Left ventricle myocardium inferior (tissue), 1 donor: ENCODE measurements around the gene PEMT. TPM values are rescaled to one million over a fixed set of nuclear protein-coding genes. Genes with fewer than 3 reads are reported as not detected.

Experiments used
- DNase-seq: peaks from one replicate; pipeline ENCODE4 v3.0.0-alpha.2; 2020
- H3K27ac ChIP-seq: fragments of 200-600 bp; replicated peaks from 2 replicates; pipeline ENCODE4 v1.8.0; 2021
- H3K27me3 ChIP-seq: fragments of 200-600 bp; 2 replicates; pipeline ENCODE4 v1.8.0; 2021; ENCODE audit warnings: low read depth
- H3K36me3 ChIP-seq: fragments of 200-600 bp; 2 replicates; pipeline ENCODE4 v1.8.0; 2021
- H3K4me1 ChIP-seq: fragments of 200-600 bp; 2 replicates; pipeline ENCODE4 v1.8.0; 2021
- H3K4me3 ChIP-seq: fragments of 200-600 bp; 2 replicates; pipeline ENCODE4 v1.8.0; 2021; ENCODE audit warnings: mild to moderate bottlenecking, moderate library complexity
- H3K9me3 ChIP-seq: fragments of 200-600 bp; replicated peaks from 2 replicates; pipeline ENCODE4 v1.8.0; 2021
- intact Hi-C: fragments of 100-400 bp; cut with micrococcal nuclease; formaldehyde crosslinking; loops from one replicate; pipeline ENCODE4 v1.11.0; 2022
- total RNA-seq: library from RNA; stranded (reverse); fragmentation: NEBNext Ultra II Directional; extraction: Animal tissue kit (Norgen Biotek cat#: 25700); gene quantifications from one replicate; pipeline ENCODE4 v1.2.1, GENCODE V29; 2021
- TF ChIP-seq, protein P1 (sequence below): fragments of 200-600 bp; IDR thresholded peaks from 2 replicates; pipeline ENCODE4 v1.8.0; 2021; ENCODE audit warnings: antibody characterized with exemption, mild to moderate bottlenecking, borderline replicate concordance
- donor health status: DM: no; HTN: yes; CAD: no; lungs with severe emphysema.

Gene PEMT
- total RNA-seq, 1 donor from 2014 or later, result 18.8 TPM

DNA sequence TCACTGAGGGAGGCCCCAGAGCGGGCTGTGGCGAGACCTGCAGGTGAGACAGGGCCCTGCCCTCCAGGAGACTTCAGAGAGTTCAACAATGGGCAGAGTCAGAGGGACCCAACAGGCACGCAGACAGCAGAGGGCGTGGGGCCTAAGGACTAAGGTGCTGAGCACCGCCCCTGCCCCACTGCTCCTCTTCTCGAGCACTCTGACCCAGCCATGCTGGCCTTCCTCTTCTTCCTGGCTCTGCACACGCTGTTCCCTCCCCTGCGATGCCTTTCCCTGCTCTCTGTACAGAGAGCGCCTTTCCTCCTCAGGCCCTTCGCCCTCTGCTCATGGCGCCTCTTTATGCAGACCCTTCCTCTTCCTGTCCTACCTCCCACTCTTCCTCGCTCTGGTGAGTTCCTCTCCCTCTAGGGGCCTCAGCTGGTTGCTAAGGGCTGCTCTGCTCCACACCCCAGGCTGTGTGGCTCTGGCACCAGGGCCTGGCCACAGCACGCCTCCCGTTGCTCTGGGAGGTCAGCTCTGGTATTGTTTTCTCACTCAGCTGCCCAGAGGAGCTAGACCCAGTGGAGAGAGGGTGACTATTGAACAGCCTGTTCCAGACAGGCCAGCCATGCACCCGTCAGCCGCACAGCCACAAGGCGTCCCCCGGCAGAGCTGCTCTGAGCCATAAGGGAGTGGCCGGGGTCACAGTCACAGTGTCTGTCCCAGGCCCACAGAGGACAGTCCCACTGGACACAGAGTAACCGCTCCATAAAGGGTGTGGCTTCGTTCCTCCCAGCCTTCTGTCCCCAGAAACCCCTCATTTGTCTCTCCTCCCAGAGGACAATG is 81.7 kb downstream of the PEMT start:
- Histone ChIP-seq H3K9me3 (no peaks in the 10 kb centered on the region), H3K27me3 (no peaks in the 10 kb centered on the region), H3K36me3 (no peaks in the 10 kb centered on the region), H3K4me1 (peaks cover 18% of the 10 kb centered on the region), H3K27ac (no peak overlapping the region), H3K4me3 (no peak overlapping the region)
- TF ChIP-seq, protein P1, sequence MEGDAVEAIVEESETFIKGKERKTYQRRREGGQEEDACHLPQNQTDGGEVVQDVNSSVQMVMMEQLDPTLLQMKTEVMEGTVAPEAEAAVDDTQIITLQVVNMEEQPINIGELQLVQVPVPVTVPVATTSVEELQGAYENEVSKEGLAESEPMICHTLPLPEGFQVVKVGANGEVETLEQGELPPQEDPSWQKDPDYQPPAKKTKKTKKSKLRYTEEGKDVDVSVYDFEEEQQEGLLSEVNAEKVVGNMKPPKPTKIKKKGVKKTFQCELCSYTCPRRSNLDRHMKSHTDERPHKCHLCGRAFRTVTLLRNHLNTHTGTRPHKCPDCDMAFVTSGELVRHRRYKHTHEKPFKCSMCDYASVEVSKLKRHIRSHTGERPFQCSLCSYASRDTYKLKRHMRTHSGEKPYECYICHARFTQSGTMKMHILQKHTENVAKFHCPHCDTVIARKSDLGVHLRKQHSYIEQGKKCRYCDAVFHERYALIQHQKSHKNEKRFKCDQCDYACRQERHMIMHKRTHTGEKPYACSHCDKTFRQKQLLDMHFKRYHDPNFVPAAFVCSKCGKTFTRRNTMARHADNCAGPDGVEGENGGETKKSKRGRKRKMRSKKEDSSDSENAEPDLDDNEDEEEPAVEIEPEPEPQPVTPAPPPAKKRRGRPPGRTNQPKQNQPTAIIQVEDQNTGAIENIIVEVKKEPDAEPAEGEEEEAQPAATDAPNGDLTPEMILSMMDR, result no peak
- intact Hi-C loops, result loop anchor here (10.0 kb wide), 1 partner anchor 55 kb away; no protein-coding TSS in a partner anchor
- peak; percentile 12 for DNase-seq

DNA sequence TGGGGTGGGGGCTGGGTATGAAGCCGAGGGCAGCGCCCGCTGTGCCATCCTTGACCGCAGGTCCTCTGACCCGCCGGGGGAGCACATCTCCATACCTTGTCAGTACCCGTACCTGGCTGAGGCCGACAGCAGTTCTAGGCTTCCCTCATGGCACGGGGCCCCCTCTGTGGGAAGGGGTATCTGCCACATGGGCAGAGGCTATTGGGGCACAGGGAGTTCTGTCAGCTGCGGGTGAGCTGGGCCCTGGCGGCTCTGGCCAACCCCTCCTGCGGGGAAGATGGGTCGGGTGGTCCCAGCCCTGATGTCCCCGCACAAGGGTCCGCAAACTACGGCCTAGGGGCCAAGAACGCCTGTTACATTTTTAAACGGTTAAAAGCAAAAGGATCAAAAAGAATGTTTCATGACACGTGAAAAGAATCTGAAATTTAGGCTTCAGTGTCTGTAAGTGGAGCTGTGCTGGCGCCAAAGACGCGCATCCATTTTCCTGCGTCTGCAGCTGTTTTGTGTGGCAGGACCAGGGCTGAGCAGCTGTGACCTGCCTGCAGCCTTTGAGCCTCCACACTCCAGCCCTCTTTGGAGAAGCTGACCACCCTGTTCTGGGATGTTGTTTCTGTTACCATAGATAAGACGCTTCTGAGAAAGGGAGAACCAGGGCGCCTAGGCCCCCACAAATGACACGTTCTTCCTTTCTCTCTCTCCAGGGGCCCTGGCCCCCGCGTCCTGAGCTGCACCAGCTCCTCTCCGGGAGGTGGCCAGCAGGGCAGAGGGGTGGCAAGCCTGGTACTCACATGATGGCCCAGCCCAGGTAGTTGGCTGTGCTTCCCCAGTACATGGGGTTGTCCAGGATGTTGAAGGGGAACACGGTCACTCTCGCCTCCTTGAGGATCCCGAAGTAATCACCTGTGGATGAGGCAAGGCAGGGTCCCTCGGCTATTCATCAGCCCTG is 82.6 kb downstream of the PEMT start:
- Histone ChIP-seq H3K27me3 (no peaks in the 10 kb centered on the region), H3K9me3 (no peaks in the 10 kb centered on the region), H3K4me3 (no peak overlapping the region), H3K36me3 (no peaks in the 10 kb centered on the region), H3K27ac (no peak overlapping the region), H3K4me1 (peaks cover 18% of the 10 kb centered on the region)
- intact Hi-C loops, result loop anchor here (10.0 kb wide), 1 partner anchor 56 kb away; no protein-coding TSS in a partner anchor
- peak; percentile 7 for DNase-seq
- TF ChIP-seq, protein P1, result no peak

DNA sequence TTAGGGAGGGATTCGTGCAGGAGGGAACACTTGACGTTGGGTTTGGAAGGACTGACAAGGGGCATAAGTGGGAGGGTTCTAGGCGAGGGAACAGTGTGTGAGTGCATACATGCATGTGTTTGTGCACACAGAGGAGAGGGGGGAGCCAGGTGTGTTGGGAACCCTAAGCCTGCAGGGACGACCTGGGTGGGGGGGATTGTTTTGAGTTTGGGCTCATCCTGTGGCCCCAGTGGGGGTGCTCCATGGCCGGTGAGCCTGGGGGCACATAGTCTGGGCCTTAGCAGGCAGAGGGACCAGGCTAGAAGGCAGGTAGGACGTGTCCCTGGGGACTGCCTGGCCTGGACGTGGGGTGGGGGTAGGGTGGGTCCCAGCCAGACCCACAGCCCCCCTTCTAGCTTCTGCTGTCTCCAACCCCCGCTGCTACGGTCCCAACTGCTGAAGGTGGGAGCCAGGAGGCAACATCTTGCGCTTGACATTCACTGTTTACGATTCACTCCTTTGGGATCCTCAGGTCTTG is 83.4 kb downstream of the PEMT start:
- H3K27me3 ChIP-seq, result no peaks in the 10 kb centered on the region

DNA sequence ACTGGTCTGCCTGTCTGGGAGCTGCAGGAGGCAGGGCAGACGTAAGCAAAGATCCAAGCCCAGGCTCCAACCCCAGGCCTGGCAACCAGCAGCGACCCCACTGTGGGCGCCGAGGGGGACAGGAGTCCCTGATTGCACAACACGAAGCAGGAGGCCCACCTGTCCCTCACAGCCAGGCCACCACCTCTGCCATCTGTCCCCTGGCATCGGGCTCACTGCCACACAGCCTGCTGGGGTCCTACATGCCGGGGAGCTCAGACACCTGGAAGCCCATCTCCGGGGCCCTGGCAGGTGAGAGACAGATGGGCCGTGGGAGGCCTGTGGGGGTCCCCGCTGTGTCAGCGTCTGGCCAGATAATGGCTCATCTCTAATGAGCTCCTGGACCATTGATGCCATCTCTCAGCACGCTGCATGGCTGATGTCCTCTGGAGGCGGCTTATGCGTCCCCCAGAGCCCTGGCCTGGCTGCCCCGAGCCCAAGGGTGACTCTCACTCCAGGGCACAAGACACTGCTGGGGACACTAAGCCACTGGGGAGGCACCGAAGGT is 84.0 kb downstream of the PEMT start:
- H3K9me3 ChIP-seq, result no peaks in the 10 kb centered on the region
- intact Hi-C loops, result loop anchor here (10.0 kb wide), 1 partner anchor 57 kb away; no protein-coding TSS in a partner anchor
- TF ChIP-seq, protein P1, result no peak
- H3K4me1 ChIP-seq, result peaks cover 18% of the 10 kb centered on the region
- peak overlapping the region; percentile 81 for H3K27ac ChIP-seq
- no peak overlapping the region for H3K4me3 ChIP-seq
- H3K36me3 ChIP-seq, result no peaks in the 10 kb centered on the region
- peak; percentile 12 for DNase-seq
- no peaks in the 10 kb centered on the region for H3K27me3 ChIP-seq

More for the DNA sequence above, 83.4 kb downstream of the PEMT start:
- peak; percentile 9 for DNase-seq
- Histone ChIP-seq H3K4me1 (peaks cover 18% of the 10 kb centered on the region), H3K27ac (no peak overlapping the region), H3K9me3 (no peaks in the 10 kb centered on the region), H3K36me3 (no peaks in the 10 kb centered on the region), H3K4me3 (no peak overlapping the region)
- intact Hi-C loops, result loop anchor here (10.0 kb wide), 1 partner anchor 57 kb away; no protein-coding TSS in a partner anchor
- TF ChIP-seq, protein P1, result no peak

DNA sequence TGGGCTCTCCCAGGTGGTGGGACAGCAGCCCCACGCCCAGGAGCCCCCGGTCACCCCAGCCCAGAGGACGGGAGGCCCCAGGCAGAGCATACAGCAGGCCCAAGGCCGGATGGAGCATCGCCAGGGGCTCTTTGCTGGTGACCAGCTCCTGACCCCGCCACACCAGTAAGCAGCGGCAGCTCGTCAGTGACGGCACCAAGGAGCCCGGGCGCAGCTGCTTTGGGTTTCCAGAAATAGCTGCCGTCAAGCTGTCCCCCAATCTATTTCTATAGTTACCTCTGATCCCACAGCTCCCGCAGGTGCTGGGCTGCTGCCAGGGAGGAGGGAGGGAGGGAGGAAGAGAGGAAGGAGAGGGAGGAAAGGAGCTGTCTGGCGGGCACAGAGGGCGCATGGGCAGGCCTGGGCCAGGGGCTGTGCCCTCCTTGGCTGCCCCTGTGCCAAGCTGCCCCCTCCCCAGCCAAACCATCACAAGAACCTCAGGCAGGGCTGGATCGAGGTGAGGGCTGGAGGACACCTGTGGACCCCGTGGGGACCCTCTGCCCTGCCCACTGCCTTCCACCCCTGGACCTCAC is 84.5 kb downstream of the PEMT start:
- H3K4me1 ChIP-seq, result peaks cover 18% of the 10 kb centered on the region
- DNase-seq, result peak; percentile 70
- intact Hi-C loops, result loop anchor here (10.0 kb wide), 1 partner anchor 58 kb away; no protein-coding TSS in a partner anchor
- no peaks in the 10 kb centered on the region for H3K27me3 ChIP-seq
- TF ChIP-seq, protein P1, result no peak
- no peak overlapping the region for H3K4me3 ChIP-seq
- peak overlapping the region; percentile 81 for H3K27ac ChIP-seq
- no peaks in the 10 kb centered on the region for H3K36me3 ChIP-seq
- no peaks in the 10 kb centered on the region for H3K9me3 ChIP-seq
